Measurements from ENCODE around the gene NFATC4.
"Not testable (repeated sequence)": the region's sequence is repeated elsewhere in the genome, so short reads cannot be mapped to it uniquely, and the experiment has no call there.

DNA sequence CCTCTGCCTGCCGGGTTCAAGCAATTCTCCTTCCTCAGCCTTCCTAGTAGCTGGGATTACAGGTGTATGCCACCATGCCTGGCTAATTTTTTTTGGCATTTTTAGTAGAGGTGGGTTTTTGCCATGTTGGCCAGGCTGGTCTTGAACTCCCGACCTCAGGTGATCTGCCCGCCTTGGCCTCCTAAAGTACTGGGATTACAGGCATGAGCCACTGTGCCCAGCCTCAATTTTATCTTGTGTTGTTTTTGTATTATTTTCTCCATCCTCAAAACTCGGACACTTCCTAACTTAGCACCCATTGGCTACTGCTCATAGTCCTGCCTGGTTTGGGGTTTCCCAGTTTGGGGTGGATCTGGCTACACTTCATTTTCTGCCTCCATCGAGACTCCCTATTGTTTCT lies 19.6 kb downstream of the NFATC4 start:
- TF ChIP-seq, protein P1, sequence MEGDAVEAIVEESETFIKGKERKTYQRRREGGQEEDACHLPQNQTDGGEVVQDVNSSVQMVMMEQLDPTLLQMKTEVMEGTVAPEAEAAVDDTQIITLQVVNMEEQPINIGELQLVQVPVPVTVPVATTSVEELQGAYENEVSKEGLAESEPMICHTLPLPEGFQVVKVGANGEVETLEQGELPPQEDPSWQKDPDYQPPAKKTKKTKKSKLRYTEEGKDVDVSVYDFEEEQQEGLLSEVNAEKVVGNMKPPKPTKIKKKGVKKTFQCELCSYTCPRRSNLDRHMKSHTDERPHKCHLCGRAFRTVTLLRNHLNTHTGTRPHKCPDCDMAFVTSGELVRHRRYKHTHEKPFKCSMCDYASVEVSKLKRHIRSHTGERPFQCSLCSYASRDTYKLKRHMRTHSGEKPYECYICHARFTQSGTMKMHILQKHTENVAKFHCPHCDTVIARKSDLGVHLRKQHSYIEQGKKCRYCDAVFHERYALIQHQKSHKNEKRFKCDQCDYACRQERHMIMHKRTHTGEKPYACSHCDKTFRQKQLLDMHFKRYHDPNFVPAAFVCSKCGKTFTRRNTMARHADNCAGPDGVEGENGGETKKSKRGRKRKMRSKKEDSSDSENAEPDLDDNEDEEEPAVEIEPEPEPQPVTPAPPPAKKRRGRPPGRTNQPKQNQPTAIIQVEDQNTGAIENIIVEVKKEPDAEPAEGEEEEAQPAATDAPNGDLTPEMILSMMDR (IDR thresholded peaks at IDR 0.05) = not testable (repeated sequence)
- not testable (repeated sequence) for TF ChIP-seq POLR2A, EP300 (IDR thresholded peaks at IDR 0.05)
